ENCODE data around the gene FGF12. TPM values are rescaled to one million over a fixed set of nuclear protein-coding genes. Genes with fewer than 3 reads are reported as not detected.

Gene FGF12
- total RNA-seq, 1 donor from 2014 or later: 1.6 TPM

DNA sequence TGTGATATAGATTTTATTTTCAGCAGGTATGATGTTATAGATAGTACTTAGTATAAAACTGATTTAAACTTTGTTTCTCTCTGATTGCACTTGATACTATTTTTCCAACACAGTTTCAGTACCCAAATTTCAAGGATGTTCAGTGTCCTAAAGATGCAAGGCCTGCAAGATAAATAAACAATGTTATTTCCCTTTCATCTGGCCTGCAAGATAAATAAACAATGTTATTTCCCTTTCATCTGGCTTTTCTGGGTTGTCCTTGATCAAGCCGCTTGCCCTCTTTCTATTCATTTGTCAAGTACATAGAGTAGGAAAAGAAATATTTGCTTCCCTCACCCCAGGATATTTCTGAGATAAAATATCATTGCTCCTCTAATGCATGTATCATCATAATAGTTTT is 571.0 kb downstream of the FGF12 start:
- TF ChIP-seq, protein P1, sequence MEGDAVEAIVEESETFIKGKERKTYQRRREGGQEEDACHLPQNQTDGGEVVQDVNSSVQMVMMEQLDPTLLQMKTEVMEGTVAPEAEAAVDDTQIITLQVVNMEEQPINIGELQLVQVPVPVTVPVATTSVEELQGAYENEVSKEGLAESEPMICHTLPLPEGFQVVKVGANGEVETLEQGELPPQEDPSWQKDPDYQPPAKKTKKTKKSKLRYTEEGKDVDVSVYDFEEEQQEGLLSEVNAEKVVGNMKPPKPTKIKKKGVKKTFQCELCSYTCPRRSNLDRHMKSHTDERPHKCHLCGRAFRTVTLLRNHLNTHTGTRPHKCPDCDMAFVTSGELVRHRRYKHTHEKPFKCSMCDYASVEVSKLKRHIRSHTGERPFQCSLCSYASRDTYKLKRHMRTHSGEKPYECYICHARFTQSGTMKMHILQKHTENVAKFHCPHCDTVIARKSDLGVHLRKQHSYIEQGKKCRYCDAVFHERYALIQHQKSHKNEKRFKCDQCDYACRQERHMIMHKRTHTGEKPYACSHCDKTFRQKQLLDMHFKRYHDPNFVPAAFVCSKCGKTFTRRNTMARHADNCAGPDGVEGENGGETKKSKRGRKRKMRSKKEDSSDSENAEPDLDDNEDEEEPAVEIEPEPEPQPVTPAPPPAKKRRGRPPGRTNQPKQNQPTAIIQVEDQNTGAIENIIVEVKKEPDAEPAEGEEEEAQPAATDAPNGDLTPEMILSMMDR (conservative IDR thresholded peaks at IDR 0.05; ENCODE audit: low read depth, low read length): no peak
- no peak overlapping the region for H3K4me3 ChIP-seq (ENCODE audit: low read depth, low read length)
- no peak for DNase-seq (ENCODE audit: low read depth)

DNA sequence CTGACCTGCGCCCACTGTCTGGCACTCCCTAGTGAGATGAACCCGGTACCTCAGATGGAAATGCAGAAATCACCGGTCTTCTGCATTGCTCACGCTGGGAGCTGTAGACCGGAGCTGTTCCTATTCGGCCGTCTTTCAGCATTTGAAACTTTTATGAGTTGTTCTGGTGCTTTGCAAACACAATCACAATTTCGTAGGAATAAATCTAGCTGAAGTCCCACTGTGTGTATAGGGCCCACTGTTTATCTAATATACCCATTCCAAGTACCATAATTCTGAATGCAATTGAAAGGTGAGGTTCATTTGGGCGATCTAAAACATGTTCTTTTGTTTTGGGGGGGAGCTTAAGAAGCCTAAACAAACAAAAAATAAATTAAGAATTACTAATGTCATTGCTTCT is 572.1 kb downstream of the FGF12 start:
- H3K4me3 ChIP-seq (ENCODE audit: low read depth, low read length): peak overlapping the region; percentile 28
- no peak for DNase-seq (ENCODE audit: low read depth)
- TF ChIP-seq, protein P1 (conservative IDR thresholded peaks at IDR 0.05; ENCODE audit: low read depth, low read length): no peak

DNA sequence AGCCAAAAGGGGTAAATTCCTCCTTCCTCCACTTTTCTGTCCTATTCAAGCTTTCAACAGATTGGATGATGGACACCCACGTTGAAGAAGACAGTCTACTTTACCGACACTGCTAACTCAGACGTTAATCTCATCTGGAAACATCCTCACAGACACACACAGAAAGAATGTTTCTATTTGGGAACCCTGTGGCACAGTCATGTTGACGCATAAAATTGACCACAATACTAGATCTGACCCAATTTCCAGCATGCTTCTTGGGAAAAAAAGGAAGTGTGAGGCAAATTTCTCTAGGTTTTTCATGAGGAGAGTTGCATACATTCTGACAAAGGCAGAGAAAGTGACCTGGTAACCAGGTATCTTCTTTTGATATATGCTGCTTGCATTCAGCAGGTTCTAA is 594.1 kb downstream of the FGF12 start:
- H3K4me3 ChIP-seq (ENCODE audit: low read depth, low read length): no peak overlapping the region
- TF ChIP-seq, protein P1 (conservative IDR thresholded peaks at IDR 0.05; ENCODE audit: low read depth, low read length): no peak

DNA sequence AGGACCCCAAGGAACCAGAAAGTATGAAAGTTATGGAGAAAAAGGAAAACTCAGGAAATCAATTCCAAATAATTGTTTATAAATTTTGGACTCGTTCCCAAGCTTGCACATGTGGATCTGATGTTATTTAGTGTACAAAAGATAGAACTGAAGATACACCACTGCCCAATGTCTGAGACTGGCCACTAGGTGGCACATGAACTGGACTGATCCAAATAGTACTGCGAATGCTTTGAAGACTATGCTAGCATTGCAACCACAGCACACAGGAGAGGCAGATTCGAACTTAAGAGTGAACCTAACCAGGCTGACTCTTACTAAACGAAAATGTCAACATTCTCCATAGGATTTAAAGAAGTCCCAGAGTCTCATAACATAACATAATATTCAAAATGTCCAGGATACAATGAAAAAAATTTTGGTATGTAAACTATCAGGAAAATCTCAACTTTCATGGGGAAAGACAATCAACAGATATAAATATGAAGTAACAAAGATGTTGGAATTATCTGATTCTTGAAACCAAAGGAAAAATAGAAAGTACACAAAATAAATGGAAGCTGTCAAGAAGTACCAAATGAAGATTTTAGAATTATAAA is 596.7 kb downstream of the FGF12 start:
- H3K4me3 ChIP-seq (ENCODE audit: low read depth, low read length): no peak overlapping the region
- TF ChIP-seq, protein P1 (conservative IDR thresholded peaks at IDR 0.05; ENCODE audit: low read depth, low read length): peak; percentile 89
- peak; percentile 6 for DNase-seq (ENCODE audit: low read depth)

More for the DNA sequence above, 594.1 kb downstream of the FGF12 start:
- no peak for DNase-seq (ENCODE audit: low read depth)

DNA sequence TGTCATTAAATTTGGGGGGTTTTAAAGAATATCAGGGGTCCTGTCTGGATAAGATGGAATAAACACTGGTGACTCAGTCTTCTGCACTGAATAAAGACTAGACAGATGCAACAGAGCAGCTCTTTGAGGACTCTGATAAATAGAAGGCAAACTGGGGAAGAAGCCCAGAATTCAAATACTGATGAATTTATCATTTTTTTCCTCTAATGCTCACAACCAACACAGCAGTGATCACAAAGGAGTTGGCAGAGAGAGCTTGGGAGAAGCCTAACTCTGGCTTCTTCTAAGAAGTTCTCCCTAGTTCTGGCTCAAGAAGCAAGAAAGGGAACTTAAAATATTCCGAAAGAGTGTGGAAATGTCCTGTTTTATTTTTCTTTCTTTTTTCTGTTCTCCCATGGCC is 597.8 kb downstream of the FGF12 start:
- DNase-seq (ENCODE audit: low read depth): no peak
- no peak overlapping the region for H3K4me3 ChIP-seq (ENCODE audit: low read depth, low read length)
- TF ChIP-seq, protein P1 (conservative IDR thresholded peaks at IDR 0.05; ENCODE audit: low read depth, low read length): no peak

DNA sequence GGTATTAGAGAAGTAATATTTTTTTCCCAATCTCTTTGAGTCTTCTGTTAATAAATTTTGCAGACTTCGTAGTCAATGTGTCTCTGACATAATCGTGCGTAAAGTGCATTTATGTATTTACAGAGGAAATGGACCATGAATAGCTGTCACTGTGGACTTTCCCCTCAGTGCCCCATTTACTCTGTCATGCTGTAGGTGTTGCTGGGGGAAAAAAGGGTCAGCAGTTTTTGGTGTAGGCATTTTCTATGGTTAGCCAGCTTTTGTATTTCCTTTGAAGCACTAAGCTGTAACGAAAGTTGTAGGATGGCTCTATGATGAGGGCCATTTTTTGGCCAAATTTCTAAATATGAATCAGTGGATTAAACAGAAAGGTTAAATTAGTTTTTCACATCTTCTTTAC is 598.4 kb downstream of the FGF12 start:
- H3K4me3 ChIP-seq (ENCODE audit: low read depth, low read length): no peak overlapping the region
- TF ChIP-seq, protein P1 (conservative IDR thresholded peaks at IDR 0.05; ENCODE audit: low read depth, low read length): no peak
- DNase-seq (ENCODE audit: low read depth): no peak

DNA sequence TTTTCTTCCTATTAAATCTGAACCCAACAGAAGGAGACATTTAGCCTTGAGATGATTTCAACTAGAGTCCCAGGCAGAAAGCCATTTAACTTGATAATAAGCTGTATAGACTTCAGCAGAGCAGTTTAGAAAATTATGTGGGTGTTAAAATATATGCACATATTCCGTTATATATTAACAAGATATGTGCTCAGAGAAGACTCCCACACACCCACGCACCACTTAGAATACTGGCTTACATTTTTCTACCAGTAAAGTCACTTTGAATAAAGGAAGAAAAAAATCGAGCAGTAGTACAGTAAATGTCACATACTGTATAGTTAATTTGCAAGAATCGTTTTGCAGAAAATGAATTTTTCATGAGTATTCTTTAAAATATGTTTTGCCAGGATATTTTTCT is 599.3 kb downstream of the FGF12 start:
- TF ChIP-seq, protein P1 (conservative IDR thresholded peaks at IDR 0.05; ENCODE audit: low read depth, low read length): no peak
- H3K4me3 ChIP-seq (ENCODE audit: low read depth, low read length): no peak overlapping the region
- DNase-seq (ENCODE audit: low read depth): no peak
